ENCODE data around the gene CEBPB.
"Not testable (repeated sequence)": the region's sequence is repeated elsewhere in the genome, so short reads cannot be mapped to it uniquely, and the experiment has no call there.

Gene CEBPB

DNA sequence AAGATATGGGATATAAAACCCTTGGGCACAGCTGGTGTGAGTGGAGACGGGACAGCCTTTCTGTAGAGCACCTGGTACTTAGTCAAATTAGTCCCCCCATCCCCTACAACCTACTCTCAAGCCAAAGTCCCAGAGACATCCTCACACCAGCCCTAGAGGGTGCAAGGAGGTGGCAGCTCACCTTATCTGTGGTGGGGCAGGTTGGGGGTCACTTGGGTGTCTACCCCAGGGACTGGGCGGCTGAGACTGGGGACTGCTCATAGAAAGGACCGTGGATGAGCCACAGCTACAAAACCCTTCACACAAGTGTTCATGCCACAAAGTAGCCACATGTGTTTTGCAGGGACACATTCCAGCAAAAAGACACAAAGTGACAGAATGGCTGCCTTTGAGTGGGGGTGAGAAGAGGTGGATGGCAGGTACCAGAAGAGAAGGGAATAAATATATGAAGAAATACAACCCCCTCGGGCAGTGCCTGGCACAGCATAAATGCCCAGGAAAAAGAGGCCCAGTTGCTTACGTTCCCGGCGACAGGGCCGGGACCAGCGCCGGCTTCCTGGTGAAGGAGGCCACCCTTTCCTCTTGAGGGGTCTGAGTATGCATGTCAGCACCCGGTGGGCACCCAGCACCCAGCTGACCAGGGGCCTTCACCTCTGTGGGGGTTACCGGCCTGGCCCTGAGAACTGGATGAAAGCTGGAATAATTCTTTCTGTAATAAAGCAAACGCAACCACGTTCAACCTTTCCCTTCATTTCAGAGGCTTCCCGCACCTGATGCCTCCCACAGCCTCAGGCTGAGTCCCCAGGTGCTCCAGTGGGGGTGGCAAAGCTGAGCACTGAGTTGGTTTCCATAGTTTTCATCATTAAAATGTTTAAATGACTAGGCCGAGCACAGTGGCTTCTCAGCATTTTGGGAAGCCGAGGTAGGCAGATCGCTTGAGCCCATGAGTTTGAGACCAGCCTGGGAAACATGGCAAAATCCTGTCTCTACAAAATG is 14.4 kb upstream of the CEBPB start:
- H3K9ac ChIP-seq, result no peak overlapping the region
- no peaks in the 10 kb centered on the region for H3K9me3 ChIP-seq (ENCODE audit: control insufficient read depth, low read length)
- H3K4me2 ChIP-seq (ENCODE audit: low read length), result no peak overlapping the region
- no peaks in the 10 kb centered on the region for H3K36me3 ChIP-seq (ENCODE audit: control insufficient read depth, insufficient read depth, low read length)
- H3K79me2 ChIP-seq, result peaks cover 3% of the 10 kb centered on the region
- no peaks in the 10 kb centered on the region for H3K27me3 ChIP-seq (ENCODE audit: control insufficient read depth, insufficient read depth, low read length)
- H3K4me3 ChIP-seq (ENCODE audit: low read depth, low read length), result no peak overlapping the region
- TF ChIP-seq CTCF (IDR thresholded peaks at IDR 0.05), result no peak
- H2AFZ ChIP-seq, result no peak overlapping the region
- H3K4me1 ChIP-seq, result peaks cover 5% of the 10 kb centered on the region
- no peak overlapping the region for H3K27ac ChIP-seq

GRCh38 chr20:50178672-50179071 is 12.0 kb upstream of the CEBPB start:
- not testable (repeated sequence) for H3K4me1 ChIP-seq; H2AFZ ChIP-seq; H3K9ac ChIP-seq; H3K4me2 ChIP-seq (ENCODE audit: low read length); H3K36me3 ChIP-seq (ENCODE audit: control insufficient read depth, insufficient read depth, low read length); H3K4me3 ChIP-seq (ENCODE audit: low read depth, low read length); H3K27ac ChIP-seq; H3K79me2 ChIP-seq; H3K9me3 ChIP-seq (ENCODE audit: control insufficient read depth, low read length); H3K27me3 ChIP-seq (ENCODE audit: control insufficient read depth, insufficient read depth, low read length)

- H3K4me1 ChIP-seq, result no peaks in the 10 kb centered on the region
- H3K27ac ChIP-seq, result no peak overlapping the region
- H3K36me3 ChIP-seq (ENCODE audit: control insufficient read depth, insufficient read depth, low read length), result no peaks in the 10 kb centered on the region
- TF ChIP-seq CTCF (IDR thresholded peaks at IDR 0.05), result no peak
- no peaks in the 10 kb centered on the region for H3K27me3 ChIP-seq (ENCODE audit: control insufficient read depth, insufficient read depth, low read length)
- no peaks in the 10 kb centered on the region for H3K79me2 ChIP-seq
- H2AFZ ChIP-seq, result no peak overlapping the region
- H3K9ac ChIP-seq, result no peak overlapping the region
- no peaks in the 10 kb centered on the region for H3K9me3 ChIP-seq (ENCODE audit: control insufficient read depth, low read length)
- H3K4me3 ChIP-seq (ENCODE audit: low read depth, low read length), result no peak overlapping the region
- no peak overlapping the region for H3K4me2 ChIP-seq (ENCODE audit: low read length)
Measured at GRCh38 chr20:50181344-50181743, 9.3 kb upstream of the CEBPB start.

GRCh38 chr20:50182346-50182745 is 8.3 kb upstream of the CEBPB start:
- Histone ChIP-seq H3K27ac (no peak overlapping the region), H3K4me3 (ENCODE audit: low read depth, low read length) (no peak overlapping the region), H3K79me2 (no peaks in the 10 kb centered on the region), H3K27me3 (ENCODE audit: control insufficient read depth, insufficient read depth, low read length) (no peaks in the 10 kb centered on the region), H3K9me3 (ENCODE audit: control insufficient read depth, low read length) (no peaks in the 10 kb centered on the region), H3K4me1 (no peaks in the 10 kb centered on the region), H3K4me2 (ENCODE audit: low read length) (no peak overlapping the region), H3K9ac (no peak overlapping the region), H3K36me3 (ENCODE audit: control insufficient read depth, insufficient read depth, low read length) (no peaks in the 10 kb centered on the region), H2AFZ (no peak overlapping the region)
- no peak for TF ChIP-seq CTCF (IDR thresholded peaks at IDR 0.05)

DNA sequence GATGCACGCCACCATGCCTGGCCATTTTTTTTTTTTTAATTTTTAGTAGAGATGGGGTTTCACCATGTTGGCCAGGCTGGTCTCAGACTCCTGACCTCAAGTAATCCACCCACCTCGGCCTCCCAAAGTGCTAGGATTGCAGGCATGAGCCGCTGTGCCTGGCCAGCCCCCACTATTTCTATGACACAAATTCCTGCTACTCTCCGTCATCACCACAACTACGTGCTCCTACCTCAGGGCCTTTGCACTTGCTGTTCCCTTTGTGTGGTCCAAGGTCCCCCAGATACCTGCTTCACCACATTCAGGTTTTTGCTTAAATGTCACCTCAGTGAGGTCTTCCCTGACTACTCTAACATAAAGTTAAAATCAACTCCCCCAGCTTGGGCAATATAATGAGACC is 5.2 kb upstream of the CEBPB start:
- no peak for TF ChIP-seq CTCF (IDR thresholded peaks at IDR 0.05)
- Histone ChIP-seq H3K4me3 (ENCODE audit: low read depth, low read length) (no peak overlapping the region), H3K9ac (no peak overlapping the region), H3K4me2 (ENCODE audit: low read length) (no peak overlapping the region), H3K9me3 (ENCODE audit: control insufficient read depth, low read length) (no peaks in the 10 kb centered on the region), H3K36me3 (ENCODE audit: control insufficient read depth, insufficient read depth, low read length) (no peaks in the 10 kb centered on the region), H3K79me2 (no peaks in the 10 kb centered on the region), H3K27me3 (ENCODE audit: control insufficient read depth, insufficient read depth, low read length) (no peaks in the 10 kb centered on the region), H3K27ac (no peak overlapping the region), H2AFZ (no peak overlapping the region), H3K4me1 (no peaks in the 10 kb centered on the region)

Measured in parathyroid adenoma (tissue), 2 donors.